ENCODE measurements around the gene RAPGEF6. TPM values are rescaled to one million over a fixed set of nuclear protein-coding genes. Genes with fewer than 3 reads are reported as not detected.

The RAPGEF6 gene
- polyA plus RNA-seq, 1 donor (not counting 4 experiments of a cell fraction or from before 2014, with no cell fraction given) = 8.7 TPM

DNA sequence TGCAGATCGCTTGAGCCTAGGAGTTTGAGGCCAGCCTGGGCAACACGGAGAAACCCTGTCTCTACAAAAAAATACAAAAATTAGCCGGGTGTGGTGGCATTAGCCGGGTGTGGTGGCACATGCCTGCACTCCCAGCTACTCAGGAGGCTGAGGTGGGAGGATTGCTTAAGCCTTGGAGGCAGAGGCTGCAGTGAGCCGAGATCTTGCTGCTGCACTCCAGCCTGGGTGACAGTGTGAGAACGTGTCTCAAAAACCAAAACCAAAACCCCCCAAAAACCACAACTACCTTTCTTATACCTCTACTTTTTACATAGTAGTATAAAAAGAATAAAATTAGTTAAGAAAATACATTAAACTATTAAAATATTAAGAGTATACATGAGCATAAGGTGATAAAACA is 121.2 kb downstream of the RAPGEF6 start:
- Histone ChIP-seq H3K9me1 (ENCODE audit: control insufficient read depth, extremely low read depth, insufficient read depth, low read length) (no peaks in the 10 kb centered on the region), H3K27me3 (ENCODE audit: control insufficient read depth, extremely low read depth, insufficient read depth, low read length) (no peaks in the 10 kb centered on the region), H3K79me2 (ENCODE audit: control insufficient read depth, insufficient read depth, low read length) (no peaks in the 10 kb centered on the region), H3K4me2 (ENCODE audit: control insufficient read depth, extremely low read depth, insufficient read depth, low read depth, low read length) (no peak overlapping the region), H3K9ac (ENCODE audit: control insufficient read depth, extremely low read depth, insufficient read depth, low read length) (no peak overlapping the region), H3K9me3 (ENCODE audit: control insufficient read depth, low read depth, low read length) (no peaks in the 10 kb centered on the region), H3K27ac (ENCODE audit: control insufficient read depth, insufficient read depth, low read length) (no peak overlapping the region), H4K20me1 (ENCODE audit: control insufficient read depth, extremely low read depth, insufficient read depth, low read length) (no peaks in the 10 kb centered on the region), H3K4me3 (ENCODE audit: control insufficient read depth in 2 of 3, extremely low read depth in 1 of 3, insufficient read depth in 2 of 3, low read depth in 1 of 3, low read length in 3 of 3) (no peak overlapping the region), H2AFZ (ENCODE audit: control insufficient read depth, low read length) (no peak overlapping the region), H3K36me3 (ENCODE audit: control insufficient read depth in 2 of 2, extremely low read depth in 1 of 2, insufficient read depth in 2 of 2, low read length in 2 of 2) (peaks cover 4 to 5% of the 10 kb centered on the region in 2 experiments), H3K4me1 (ENCODE audit: control insufficient read depth, extremely low read depth, insufficient read depth, low read length) (peaks cover 3% of the 10 kb centered on the region)
- no peak for DNase-seq (ENCODE audit: low read depth, low spot score)
- dilution Hi-C loops (cut with MboI; ENCODE audit: extremely low pct_ligation_motif_present, low sequenced_read_pairs) = no loop called here
- FAIRE-seq = no peak
- TF ChIP-seq, protein P1, sequence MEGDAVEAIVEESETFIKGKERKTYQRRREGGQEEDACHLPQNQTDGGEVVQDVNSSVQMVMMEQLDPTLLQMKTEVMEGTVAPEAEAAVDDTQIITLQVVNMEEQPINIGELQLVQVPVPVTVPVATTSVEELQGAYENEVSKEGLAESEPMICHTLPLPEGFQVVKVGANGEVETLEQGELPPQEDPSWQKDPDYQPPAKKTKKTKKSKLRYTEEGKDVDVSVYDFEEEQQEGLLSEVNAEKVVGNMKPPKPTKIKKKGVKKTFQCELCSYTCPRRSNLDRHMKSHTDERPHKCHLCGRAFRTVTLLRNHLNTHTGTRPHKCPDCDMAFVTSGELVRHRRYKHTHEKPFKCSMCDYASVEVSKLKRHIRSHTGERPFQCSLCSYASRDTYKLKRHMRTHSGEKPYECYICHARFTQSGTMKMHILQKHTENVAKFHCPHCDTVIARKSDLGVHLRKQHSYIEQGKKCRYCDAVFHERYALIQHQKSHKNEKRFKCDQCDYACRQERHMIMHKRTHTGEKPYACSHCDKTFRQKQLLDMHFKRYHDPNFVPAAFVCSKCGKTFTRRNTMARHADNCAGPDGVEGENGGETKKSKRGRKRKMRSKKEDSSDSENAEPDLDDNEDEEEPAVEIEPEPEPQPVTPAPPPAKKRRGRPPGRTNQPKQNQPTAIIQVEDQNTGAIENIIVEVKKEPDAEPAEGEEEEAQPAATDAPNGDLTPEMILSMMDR (optimal IDR thresholded peaks at IDR 0.05 in 1 of 3, IDR thresholded peaks at IDR 0.05 in 1 of 3, conservative IDR thresholded peaks at IDR 0.05 in 1 of 3; ENCODE audit: extremely low read depth in 1 of 3, insufficient read depth in 2 of 3, low read length in 3 of 3) = no peak
- TF ChIP-seq EZH2 (IDR thresholded peaks at IDR 0.05; ENCODE audit: low read length) = no peak

DNA sequence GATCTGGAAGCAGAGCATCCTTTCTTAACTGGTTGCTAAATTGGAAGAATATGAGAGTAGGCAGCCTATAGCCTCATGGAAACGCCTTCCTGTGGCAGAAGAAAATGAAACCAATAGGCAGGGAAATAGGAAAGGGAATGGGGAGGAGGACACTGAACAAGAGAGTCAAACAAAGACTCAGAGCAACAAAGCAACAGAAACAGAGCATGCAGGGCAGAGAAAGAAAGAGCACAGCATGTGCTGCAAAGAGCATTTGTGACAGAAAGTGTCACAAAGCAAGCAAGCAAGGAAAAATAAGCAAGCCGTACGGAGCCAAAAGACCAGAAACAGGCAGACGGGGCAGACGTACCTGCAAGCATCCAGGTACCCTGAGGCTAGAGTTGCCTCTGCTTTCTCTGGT is 123.1 kb downstream of the RAPGEF6 start:
- no peak for FAIRE-seq
- H3K9me3 ChIP-seq (ENCODE audit: control insufficient read depth, low read depth, low read length) = no peaks in the 10 kb centered on the region
- peaks cover 4% of the 10 kb centered on the region in 2 experiments for H3K36me3 ChIP-seq (ENCODE audit: control insufficient read depth in 2 of 2, extremely low read depth in 1 of 2, insufficient read depth in 2 of 2, low read length in 2 of 2)
- H3K9ac ChIP-seq (ENCODE audit: control insufficient read depth, extremely low read depth, insufficient read depth, low read length) = no peak overlapping the region
- H3K79me2 ChIP-seq (ENCODE audit: control insufficient read depth, insufficient read depth, low read length) = no peaks in the 10 kb centered on the region
- no peak overlapping the region for H3K4me3 ChIP-seq (ENCODE audit: control insufficient read depth in 2 of 3, extremely low read depth in 1 of 3, insufficient read depth in 2 of 3, low read depth in 1 of 3, low read length in 3 of 3)
- H3K27me3 ChIP-seq (ENCODE audit: control insufficient read depth, extremely low read depth, insufficient read depth, low read length) = no peaks in the 10 kb centered on the region
- no peak for DNase-seq (ENCODE audit: low read depth, low spot score)
- dilution Hi-C loops (cut with MboI; ENCODE audit: extremely low pct_ligation_motif_present, low sequenced_read_pairs) = no loop called here
- TF ChIP-seq, protein P1 (optimal IDR thresholded peaks at IDR 0.05 in 1 of 3, IDR thresholded peaks at IDR 0.05 in 1 of 3, conservative IDR thresholded peaks at IDR 0.05 in 1 of 3; ENCODE audit: extremely low read depth in 1 of 3, insufficient read depth in 2 of 3, low read length in 3 of 3) = no peak
- no peaks in the 10 kb centered on the region for H4K20me1 ChIP-seq (ENCODE audit: control insufficient read depth, extremely low read depth, insufficient read depth, low read length)
- peaks cover 3% of the 10 kb centered on the region for H3K4me1 ChIP-seq (ENCODE audit: control insufficient read depth, extremely low read depth, insufficient read depth, low read length)
- H3K27ac ChIP-seq (ENCODE audit: control insufficient read depth, insufficient read depth, low read length) = no peak overlapping the region
- H3K9me1 ChIP-seq (ENCODE audit: control insufficient read depth, extremely low read depth, insufficient read depth, low read length) = no peaks in the 10 kb centered on the region
- no peak overlapping the region for H3K4me2 ChIP-seq (ENCODE audit: control insufficient read depth, extremely low read depth, insufficient read depth, low read depth, low read length)
- H2AFZ ChIP-seq (ENCODE audit: control insufficient read depth, low read length) = no peak overlapping the region

Measured in keratinocyte (primary cell).